Measurements from ENCODE around the gene TRIM43B. TPM values are rescaled to one million over a fixed set of nuclear protein-coding genes. Genes with fewer than 3 reads are reported as not detected.
"Not testable (repeated sequence)": the region's sequence is repeated elsewhere in the genome, so short reads cannot be mapped to it uniquely, and the experiment has no call there.

Gene TRIM43B
- total RNA-seq, 1 donor from 2014 or later: not detected

GRCh38 chr2:95463292-95463691 lies 21.3 kb downstream of the TRIM43B start:
- not testable (repeated sequence) for H3K27me3 Mint-ChIP-seq; H3K9me3 Mint-ChIP-seq; H3K4me1 Mint-ChIP-seq (ENCODE audit: unreplicated experiment); H3K27ac Mint-ChIP-seq; H3K36me3 Mint-ChIP-seq; DNase-seq (ENCODE audit: extremely low spot score, unreplicated experiment); H3K4me3 Mint-ChIP-seq

DNA sequence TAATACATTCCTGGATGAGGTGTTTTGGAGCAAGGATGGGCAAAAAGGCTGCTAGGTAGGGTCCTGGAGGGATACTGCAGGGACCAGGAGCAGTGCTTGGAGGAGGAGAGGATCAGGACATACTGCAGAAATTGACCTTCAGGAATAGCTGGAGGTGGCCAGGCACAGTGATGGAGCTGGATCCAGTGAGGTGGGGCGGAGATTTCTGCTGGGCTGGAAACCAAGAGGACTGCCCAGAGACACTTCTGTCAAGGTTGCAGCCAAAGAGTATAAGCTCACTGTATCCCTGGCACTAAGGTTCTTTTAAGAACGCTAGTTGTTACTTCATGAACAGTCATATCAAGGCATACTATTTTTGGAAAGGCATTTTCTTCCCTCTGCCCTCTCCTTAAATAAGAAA lies 39.2 kb downstream of the TRIM43B start:
- H3K27ac Mint-ChIP-seq: not testable (repeated sequence)

DNA sequence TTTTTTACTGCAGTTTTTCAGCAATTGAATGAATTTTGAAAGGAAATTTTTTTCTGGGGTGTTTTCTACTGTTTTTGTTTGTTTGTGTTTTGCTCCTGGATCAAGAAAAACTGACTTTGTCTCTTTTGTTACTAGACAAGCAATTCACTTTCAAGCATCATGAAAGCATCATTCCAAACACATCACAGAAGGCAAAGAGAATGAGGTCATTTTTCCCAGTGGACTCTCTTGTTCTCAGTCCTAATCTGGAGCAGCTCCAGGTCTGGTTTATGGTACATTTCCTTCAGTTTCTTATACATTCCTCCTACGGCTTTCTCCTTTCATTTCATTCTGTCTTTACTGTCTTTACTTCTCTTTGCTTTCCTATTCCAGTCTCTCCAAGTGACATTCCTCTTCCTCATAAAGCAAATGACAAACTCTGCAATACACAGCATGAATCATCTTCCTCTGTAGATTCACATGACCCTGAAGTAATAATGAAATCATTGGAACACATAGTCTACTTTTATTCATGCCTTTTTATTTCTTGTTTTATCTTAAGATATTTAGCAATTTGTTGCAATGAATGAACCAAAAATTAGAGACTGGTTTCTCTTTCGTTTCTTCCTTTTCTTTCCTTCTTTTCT lies 42.0 kb downstream of the TRIM43B start:
- not testable (repeated sequence) for DNase-seq (ENCODE audit: extremely low spot score, unreplicated experiment); H3K4me3 Mint-ChIP-seq; H3K27me3 Mint-ChIP-seq; H3K36me3 Mint-ChIP-seq; H3K27ac Mint-ChIP-seq; H3K9me3 Mint-ChIP-seq; H3K4me1 Mint-ChIP-seq (ENCODE audit: unreplicated experiment)

More for the DNA sequence above, 39.2 kb downstream of the TRIM43B start:
- DNase-seq (ENCODE audit: extremely low spot score, unreplicated experiment); H3K36me3 Mint-ChIP-seq; H3K4me3 Mint-ChIP-seq; H3K27me3 Mint-ChIP-seq; H3K9me3 Mint-ChIP-seq; H3K4me1 Mint-ChIP-seq (ENCODE audit: unreplicated experiment): not testable (repeated sequence)

DNA sequence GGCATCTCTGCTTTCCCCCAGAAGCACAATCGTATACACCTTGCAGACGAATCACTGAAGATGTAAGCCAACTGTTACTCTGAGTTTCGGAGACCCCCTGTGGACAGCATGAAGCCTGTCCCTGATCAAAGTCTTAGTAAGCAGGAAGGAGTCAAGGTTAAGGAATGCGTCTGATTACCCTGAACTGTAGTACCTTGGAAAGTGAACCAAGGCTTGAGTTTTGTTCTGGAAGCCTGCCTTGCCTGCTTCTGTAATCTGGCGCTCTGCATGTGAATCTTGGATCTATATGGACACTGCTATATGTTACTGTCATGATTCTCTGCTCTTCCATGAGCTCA lies 48.7 kb downstream of the TRIM43B start:
- not testable (repeated sequence) for H3K27ac Mint-ChIP-seq

GRCh38 chr2:95435162-95435871 lies 49.2 kb downstream of the TRIM43B start:
- not testable (repeated sequence) for H3K27me3 Mint-ChIP-seq; H3K9me3 Mint-ChIP-seq; H3K27ac Mint-ChIP-seq; H3K4me3 Mint-ChIP-seq; H3K4me1 Mint-ChIP-seq (ENCODE audit: unreplicated experiment); H3K36me3 Mint-ChIP-seq; DNase-seq (ENCODE audit: extremely low spot score, unreplicated experiment)

More for the DNA sequence above, 48.7 kb downstream of the TRIM43B start:
- not testable (repeated sequence) for DNase-seq (ENCODE audit: extremely low spot score, unreplicated experiment); H3K4me1 Mint-ChIP-seq (ENCODE audit: unreplicated experiment); H3K36me3 Mint-ChIP-seq; H3K27me3 Mint-ChIP-seq; H3K4me3 Mint-ChIP-seq; H3K9me3 Mint-ChIP-seq

DNA sequence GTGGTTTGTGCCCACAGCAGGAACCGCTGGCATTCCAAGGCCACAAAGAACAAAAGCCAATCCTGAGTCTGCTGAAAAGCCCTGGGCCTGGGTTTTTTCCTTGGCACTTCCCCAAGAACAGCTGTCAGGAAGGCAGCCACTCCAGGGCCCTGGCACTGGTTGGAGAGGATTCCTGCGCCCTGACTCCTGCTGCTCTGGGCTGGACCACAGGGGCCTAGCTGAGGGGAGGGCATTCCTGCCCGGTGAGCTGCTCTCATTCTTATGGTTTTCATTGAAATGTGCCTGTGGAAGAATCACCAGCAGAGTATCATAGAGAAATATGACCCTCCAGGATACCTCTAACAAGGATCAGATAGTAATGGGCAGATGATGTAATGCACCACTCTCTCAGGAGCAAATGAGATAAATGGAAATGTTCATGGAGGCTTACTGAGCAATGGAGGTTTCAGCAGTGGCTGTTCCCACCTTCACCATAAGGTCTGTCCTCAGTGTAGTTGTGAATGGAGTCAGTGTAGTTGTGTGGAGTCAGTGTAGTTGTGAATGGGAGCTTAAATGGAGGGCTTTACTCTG lies 50.0 kb downstream of the TRIM43B start:
- not testable (repeated sequence) for H3K36me3 Mint-ChIP-seq; H3K9me3 Mint-ChIP-seq; DNase-seq (ENCODE audit: extremely low spot score, unreplicated experiment); H3K4me3 Mint-ChIP-seq; H3K4me1 Mint-ChIP-seq (ENCODE audit: unreplicated experiment); H3K27ac Mint-ChIP-seq; H3K27me3 Mint-ChIP-seq

DNA sequence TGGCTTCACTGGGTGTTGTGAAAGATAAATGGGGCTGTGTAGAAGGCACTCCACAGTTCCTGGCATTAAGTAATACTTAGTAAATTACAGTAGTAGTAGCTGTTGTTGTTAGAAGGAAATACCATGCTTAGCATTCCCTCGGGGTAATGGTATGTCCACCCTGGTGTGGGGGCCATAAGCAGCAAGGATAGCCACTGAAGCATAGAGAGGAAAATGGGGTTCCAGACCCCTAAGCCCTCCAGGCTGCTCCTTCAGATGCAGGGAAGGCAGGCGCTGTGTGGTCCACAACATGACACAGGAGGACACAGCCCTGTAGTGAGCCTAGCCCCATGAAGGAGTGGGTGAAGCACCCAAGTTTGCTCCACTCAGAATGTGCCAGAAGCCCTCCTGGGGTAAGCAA lies 50.6 kb downstream of the TRIM43B start:
- H3K27me3 Mint-ChIP-seq; H3K27ac Mint-ChIP-seq; H3K9me3 Mint-ChIP-seq; H3K4me3 Mint-ChIP-seq; DNase-seq (ENCODE audit: extremely low spot score, unreplicated experiment); H3K36me3 Mint-ChIP-seq; H3K4me1 Mint-ChIP-seq (ENCODE audit: unreplicated experiment): not testable (repeated sequence)

DNA sequence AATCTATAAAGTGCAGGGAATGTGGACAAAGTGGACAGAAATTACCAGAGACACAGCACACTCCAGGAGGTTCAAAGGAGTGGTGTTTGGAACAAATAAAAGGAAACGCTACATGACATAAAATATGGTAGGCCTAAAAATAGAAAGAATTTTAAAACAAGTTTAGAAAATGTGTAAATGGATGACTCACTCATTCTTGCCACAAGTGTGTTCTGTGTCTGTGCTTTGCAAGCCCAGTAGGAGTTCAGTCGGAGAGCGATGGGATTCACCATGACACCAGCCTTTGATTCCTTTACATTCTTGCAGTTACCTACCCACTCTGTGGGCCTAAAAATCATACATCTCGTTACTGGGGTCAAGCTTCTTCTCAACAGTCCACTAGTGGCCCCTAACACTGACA lies 51.2 kb downstream of the TRIM43B start:
- H3K4me3 Mint-ChIP-seq; DNase-seq (ENCODE audit: extremely low spot score, unreplicated experiment); H3K27ac Mint-ChIP-seq; H3K27me3 Mint-ChIP-seq; H3K36me3 Mint-ChIP-seq; H3K4me1 Mint-ChIP-seq (ENCODE audit: unreplicated experiment); H3K9me3 Mint-ChIP-seq: not testable (repeated sequence)

DNA sequence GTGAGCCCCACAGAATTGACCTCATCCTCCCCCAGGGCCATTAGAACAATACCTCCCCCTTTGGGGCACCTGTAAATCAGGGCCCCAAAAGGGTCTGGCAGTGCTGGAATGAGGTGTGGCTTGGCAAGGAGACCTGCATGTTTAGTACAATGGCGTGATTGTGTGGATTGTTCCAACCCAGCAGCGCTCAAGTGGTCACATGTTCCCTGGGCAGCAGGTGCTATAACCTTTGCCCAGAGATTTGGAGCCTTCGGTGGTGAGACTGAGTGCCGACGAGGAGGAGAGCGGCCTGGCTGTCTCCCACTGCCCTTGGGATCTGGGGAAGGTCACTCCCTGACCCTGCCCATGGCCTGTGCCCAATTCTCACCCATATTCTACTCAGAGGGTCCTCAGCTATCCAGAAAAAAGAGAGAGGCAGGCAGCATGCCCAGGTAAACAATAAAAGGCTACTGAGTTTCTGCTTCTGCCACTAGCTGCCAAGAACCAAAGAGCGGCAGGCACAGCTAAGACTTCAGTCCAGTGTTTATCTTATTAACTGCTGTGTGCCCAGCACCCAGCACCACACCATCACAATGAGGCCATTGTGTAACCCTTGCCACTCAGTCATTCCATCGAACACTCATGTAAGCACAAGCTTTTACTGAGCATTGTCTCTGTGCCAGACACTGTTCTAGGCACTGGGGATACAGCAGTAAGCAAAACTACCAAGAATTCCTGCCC lies 54.6 kb downstream of the TRIM43B start:
- H3K4me3 Mint-ChIP-seq; H3K9me3 Mint-ChIP-seq; H3K36me3 Mint-ChIP-seq; H3K4me1 Mint-ChIP-seq (ENCODE audit: unreplicated experiment); H3K27ac Mint-ChIP-seq; DNase-seq (ENCODE audit: extremely low spot score, unreplicated experiment); H3K27me3 Mint-ChIP-seq: not testable (repeated sequence)

GRCh38 chr2:95427196-95427867 lies 57.2 kb downstream of the TRIM43B start:
- H3K9me3 Mint-ChIP-seq; DNase-seq (ENCODE audit: extremely low spot score, unreplicated experiment); H3K4me3 Mint-ChIP-seq; H3K4me1 Mint-ChIP-seq (ENCODE audit: unreplicated experiment); H3K27ac Mint-ChIP-seq; H3K36me3 Mint-ChIP-seq: not testable (repeated sequence)
- peaks cover 13% of the 10 kb centered on the region for H3K27me3 Mint-ChIP-seq

Other genes with a start within 250 kb of the TRIM43B start
- gene PROM2, start 210.3 kb downstream of the TRIM43B start, total RNA-seq (ENCODE audit: low replicate concordance): 18.5 and 31.5 TPM in 2 replicates
- gene KCNIP3, start 187.4 kb downstream of the TRIM43B start, total RNA-seq (ENCODE audit: low replicate concordance): 5.1 and 5.3 TPM in 2 replicates
- gene FAHD2A, start 82.0 kb downstream of the TRIM43B start, total RNA-seq (ENCODE audit: low replicate concordance): 23.4 and 39.2 TPM in 2 replicates
- not detected in 2 replicates for gene TRIM43, start 107.2 kb upstream of the TRIM43B start, total RNA-seq (ENCODE audit: low replicate concordance)

Data from type B pancreatic cell (in vitro differentiated cells).